GM12873 (cell line): ENCODE data around the gene WDR62.

Experiments used
- TF ChIP-seq, protein P1 (sequence below): IDR thresholded peaks from 2 replicates; pipeline ENCODE4 v1.5.1; 2012; ENCODE audit warnings: low read depth, mild to moderate bottlenecking, moderate library complexity, low read length, control low read depth; ENCODE audit not compliant: insufficient read depth; ENCODE audit errors: missing control alignments

WDR62 gene

DNA sequence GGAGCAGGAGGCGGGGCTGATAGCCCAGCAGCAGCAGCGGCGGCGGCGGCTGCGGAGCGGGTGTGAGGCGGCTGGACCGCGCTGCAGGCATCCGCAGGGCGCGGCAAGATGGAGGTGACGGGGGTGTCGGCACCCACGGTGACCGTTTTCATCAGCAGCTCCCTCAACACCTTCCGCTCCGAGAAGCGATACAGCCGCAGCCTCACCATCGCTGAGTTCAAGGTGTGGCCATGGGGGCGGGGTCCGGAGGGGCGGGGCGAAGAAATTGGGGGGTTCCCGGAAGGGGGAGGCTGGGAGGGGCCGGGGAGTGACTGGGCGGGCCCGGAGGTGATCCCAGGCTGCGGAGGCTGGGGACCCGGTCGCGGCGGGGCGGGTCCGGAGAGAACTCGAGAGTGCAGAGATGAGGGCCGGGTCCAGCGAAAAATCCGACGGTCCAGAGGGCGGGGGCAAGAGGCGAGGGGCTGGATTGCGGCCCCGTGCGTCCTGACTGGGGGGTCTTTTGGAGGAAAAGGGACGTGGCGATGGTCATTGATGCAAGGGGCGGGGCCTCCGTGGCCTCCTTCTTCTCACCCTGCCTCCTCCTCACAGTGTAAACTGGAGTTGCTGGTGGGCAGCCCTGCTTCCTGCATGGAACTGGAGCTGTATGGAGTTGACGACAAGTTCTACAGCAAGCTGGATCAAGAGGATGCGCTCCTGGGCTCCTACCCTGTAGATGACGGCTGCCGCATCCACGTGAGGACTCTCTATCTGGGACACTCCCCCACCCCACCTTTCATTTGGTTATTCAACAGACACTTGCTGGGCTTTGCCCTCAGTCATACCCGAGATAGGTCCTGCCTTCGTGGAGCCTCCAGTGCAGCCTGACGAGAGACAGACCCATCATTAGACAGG is 61.0 kb downstream of the WDR62 start, which contains the start of gene TBCB:
TBCB (plus strand) TSS at position 16 of the 891 bp plus-strand sequence; CDS start at position 109, 93 bp downstream.
- TF ChIP-seq, protein P1, sequence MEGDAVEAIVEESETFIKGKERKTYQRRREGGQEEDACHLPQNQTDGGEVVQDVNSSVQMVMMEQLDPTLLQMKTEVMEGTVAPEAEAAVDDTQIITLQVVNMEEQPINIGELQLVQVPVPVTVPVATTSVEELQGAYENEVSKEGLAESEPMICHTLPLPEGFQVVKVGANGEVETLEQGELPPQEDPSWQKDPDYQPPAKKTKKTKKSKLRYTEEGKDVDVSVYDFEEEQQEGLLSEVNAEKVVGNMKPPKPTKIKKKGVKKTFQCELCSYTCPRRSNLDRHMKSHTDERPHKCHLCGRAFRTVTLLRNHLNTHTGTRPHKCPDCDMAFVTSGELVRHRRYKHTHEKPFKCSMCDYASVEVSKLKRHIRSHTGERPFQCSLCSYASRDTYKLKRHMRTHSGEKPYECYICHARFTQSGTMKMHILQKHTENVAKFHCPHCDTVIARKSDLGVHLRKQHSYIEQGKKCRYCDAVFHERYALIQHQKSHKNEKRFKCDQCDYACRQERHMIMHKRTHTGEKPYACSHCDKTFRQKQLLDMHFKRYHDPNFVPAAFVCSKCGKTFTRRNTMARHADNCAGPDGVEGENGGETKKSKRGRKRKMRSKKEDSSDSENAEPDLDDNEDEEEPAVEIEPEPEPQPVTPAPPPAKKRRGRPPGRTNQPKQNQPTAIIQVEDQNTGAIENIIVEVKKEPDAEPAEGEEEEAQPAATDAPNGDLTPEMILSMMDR = no peak

DNA sequence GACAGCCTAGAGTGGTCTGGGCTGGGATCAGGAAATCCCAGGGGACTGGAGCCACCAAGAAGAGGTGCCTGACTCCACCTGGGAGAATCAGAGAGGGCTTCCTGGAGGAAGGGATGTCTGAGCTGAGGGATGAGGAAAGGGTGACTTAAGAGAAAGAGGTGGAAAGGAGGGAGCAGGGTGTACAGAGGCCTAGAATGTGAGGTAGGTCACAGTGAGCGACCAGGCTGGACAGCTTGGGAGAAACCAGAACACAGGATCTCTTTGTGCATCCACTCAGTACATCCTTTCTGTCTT is 61.6 kb downstream of the WDR62 start:
- TF ChIP-seq, protein P1 = no peak

DNA sequence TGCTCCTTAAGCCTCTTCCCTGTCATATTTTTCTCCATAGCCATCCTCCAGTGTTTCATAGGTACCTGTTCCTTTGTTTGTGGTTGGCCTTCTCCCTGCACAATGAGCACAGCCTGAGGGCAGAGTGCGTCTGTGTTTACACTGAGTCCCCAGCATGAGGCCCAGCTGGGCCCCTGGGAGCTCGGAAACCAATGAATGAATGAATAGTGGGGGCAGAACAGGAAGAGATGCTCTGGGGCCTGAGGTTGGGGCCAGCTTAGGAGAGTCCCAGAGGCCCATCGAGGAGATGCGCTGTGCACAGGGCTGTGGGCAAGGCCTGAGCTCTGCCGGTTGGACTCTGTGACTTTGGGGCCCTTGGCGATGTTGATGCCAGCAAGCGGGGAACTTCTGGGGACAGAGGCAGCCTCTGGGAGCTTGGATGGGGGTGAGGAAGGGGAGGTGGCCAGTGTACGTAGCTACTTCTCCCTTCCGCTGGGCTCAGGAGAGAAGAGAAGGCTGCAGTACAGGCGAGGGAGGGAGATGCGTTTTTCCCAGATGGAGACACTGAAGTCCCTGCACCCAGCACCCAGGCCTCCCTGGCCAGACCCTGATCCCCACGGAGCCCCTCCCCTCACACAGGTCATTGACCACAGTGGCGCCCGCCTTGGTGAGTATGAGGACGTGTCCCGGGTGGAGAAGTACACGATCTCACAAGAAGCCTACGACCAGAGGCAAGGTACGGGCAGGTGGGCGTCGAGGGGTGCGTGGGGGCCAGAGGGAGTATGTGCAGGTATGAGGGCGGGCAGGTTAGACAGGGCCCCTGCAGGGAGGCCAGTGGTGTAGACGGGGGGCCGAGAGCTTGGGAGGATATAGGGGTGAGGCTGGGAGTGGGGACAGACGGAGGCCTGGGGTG is 65.6 kb downstream of the WDR62 start:
- TF ChIP-seq, protein P1 = no peak

DNA sequence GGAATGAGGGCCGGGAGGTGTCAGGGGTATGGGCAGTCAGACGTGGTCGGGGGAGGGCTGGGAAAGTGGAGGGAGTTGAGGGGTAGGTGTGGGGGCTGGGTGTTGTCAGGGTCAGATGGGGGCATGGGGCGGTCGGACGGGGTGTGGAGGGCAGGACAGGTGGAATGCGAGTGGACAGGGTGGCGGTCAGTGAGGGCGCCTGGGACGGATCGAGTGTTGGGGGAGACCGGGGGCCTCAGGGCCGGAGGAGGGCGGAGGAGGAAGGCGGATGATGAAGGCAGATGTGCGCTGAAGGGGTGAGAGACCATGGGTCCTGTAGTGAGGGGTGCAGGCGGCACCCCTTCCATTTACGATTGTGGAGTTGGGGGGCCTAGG is 66.3 kb downstream of the WDR62 start:
- TF ChIP-seq, protein P1 = no peak

DNA sequence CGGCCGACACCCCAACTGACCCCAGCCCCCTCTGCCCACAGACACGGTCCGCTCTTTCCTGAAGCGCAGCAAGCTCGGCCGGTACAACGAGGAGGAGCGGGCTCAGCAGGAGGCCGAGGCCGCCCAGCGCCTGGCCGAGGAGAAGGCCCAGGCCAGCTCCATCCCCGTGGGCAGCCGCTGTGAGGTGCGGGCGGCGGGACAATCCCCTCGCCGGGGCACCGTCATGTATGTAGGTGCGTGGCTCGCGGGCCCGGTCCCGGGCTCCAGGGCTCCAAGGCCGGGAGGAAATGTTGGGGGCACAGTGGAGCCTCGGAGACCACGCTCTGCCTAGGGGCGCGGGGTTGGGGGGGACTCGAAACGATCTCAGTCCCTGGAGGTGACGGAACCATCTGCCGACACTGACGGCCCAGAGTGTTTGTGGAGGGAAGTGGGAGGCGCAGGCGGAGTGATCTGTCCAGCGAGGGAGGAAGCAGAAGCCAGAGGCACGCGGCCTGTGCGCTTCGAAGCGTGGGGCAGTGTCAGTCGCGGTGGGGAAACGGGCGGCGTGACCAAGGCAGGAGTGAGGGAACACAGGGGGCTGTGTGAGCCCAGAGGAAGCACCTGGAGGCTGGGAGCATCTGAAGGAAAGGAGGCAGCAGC is 66.9 kb downstream of the WDR62 start:
- TF ChIP-seq, protein P1 = no peak

DNA sequence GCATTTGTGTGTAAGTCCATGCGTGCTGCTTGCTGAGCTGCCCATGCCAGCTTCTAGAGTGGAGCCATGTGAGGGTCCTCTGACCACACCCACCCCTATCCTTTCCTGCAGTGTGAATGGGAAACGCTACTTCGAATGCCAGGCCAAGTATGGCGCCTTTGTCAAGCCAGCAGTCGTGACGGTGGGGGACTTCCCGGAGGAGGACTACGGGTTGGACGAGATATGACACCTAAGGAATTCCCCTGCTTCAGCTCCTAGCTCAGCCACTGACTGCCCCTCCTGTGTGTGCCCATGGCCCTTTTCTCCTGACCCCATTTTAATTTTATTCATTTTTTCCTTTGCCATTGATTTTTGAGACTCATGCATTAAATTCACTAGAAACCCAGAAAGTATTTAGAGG is 70.9 kb downstream of the WDR62 start:
- TF ChIP-seq, protein P1 = no peak

DNA sequence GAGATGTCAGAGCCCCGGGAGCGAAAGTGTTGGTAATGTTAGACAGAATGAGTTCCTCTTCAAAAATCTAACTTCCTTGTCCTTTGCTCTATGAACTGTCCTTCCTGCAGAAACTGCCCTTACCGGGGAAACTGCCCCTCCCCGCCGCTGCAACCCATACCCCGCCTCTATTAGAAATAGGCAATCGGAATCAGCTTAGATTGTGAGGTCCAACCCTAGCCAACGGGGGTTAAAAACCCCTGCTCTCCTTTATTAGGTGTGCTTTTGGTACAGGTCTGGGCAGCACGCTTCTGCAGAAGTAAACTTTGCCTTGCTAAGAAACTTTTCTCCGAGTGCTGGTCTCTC is 73.7 kb downstream of the WDR62 start:
- TF ChIP-seq, protein P1 = no peak
